ENCODE data around the gene LIPA.
"Not testable (repeated sequence)": the region's sequence is repeated elsewhere in the genome, so short reads cannot be mapped to it uniquely, and the experiment has no call there.

LIPA gene

DNA sequence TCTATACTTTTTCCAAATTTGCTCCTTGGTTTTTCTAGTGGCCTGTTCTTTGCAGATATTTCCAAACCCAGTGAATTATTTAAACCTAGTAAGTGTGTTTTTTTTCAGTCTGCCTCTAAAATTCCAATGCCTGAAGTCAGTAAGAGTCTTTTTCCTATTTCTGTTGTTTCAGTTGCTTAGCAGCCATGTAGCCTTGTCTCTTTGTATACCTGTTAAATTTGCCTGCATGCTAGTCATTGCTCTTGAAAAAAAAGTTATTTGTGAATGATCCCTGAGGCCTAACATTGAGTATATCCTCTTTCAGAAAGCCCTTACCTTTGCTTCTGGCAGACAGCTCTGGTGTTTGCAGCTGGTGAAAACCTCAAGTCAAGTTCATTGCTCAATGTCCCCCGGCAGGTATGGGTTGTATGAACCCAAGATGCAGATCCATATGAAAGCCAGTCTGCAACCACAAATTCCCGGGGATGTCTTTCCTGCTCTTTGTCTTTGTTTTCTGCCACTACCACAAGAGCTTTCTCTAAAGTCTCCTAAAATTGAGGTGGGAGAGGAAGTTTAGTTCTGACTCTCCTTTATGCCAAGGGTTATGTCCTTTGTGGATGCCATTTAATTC, 80.2 kb downstream of the LIPA start:
- no peak for DNase-seq (ENCODE audit: low read depth in 2 of 2, low spot score in 1 of 2)

DNA sequence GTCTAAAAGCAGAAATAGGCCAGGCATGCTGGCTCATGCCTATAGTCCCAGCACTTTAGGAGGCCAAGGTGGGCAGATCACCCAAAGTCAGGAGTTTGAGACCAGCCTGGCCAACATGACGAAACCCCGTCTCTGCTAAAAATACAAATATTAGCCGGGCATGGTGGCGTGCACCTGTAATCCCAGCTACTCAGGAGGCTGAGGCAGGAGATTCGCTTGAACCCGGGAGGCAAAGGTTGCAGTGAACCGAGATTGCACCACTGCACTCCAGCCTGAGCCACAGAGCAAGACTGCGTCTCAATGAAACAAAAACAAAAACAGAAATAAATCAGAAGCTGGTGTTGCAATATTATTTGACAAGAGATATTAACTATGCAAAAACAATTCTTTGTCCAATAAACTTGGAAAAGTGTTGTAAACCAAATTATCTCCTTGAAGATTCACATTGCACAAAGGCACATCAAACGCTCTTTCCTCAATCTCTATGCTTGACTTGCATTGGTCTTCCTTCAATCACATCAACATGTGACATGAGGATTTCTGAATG, 83.1 kb downstream of the LIPA start:
- DNase-seq (ENCODE audit: low read depth in 2 of 2, low spot score in 1 of 2), result not testable (repeated sequence)

- DNase-seq (ENCODE audit: low read depth in 2 of 2, low spot score in 1 of 2), result no peak
These were observed 83.7 kb downstream of the LIPA start for GRCh38 chr10:89167915-89168314.

DNA sequence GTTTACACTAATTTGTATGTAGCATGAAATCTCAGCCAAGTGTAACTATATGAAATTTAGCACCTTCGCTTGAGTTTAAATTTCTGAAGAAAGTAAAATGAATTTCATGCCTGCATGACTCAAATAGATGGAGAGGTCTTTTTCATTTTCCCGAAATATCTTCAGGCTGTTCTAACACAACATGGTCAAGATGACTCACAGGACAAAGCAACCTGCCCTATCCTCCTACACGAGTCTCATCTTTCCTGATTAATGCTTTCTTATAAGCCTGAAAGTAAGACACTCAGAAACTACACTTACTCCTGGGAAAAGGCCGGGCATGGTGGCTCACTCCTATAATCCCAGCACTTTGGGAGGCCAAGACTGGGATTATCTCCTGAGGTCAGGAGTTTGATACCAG, 85.7 kb downstream of the LIPA start:
- no peak for DNase-seq (ENCODE audit: low read depth in 2 of 2, low spot score in 1 of 2)

DNA sequence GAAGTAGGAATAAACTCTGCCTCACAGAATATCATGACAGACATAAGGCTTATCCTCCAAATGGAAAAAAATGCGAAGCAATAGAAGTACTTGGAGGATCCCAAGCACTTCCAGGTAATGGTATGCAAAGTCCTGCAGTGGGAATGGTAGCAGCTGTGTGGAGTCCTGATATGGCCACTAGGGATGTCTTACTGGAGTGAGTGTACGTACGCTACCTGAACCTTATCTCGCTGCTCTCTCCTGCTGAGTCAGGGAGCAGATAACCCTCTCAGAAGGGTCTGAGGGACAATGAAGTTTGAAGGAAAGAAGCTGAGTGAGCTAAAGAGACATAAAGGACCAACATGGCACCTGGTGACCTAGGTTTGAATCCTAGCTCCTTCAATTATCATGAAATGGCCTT, 86.7 kb downstream of the LIPA start:
- DNase-seq (ENCODE audit: low read depth in 2 of 2, low spot score in 1 of 2), result no peak

DNA sequence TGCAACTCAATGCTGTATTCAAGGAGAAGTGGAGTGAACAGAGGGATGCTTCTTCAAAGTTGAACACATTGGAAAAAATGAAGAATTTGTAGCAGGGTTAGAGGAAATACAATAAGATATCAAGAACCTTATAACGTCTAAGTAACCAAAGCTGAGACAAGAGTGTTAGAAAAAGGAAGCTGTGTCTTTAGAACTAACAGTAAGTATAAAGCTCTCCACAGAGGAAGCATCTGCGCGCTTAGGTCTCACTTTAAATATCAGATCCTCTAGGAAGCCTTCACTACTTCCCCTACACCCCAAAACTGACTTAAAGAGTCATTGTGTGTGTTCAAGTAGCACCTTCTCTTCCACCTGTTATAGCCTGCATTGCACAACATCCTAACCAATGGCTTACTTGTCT, 87.5 kb downstream of the LIPA start:
- no peak for DNase-seq (ENCODE audit: low read depth in 2 of 2, low spot score in 1 of 2)
